HepG2 (cell line): ENCODE measurements around the gene SUSD3. TPM values are rescaled to one million over a fixed set of nuclear protein-coding genes. Genes with fewer than 3 reads are reported as not detected.
A peak's percentile ranks its signal among the peaks of the same experiment; 100 is the strongest.

Experiments used
- ARID2 ChIP-seq: sonication (generic); formaldehyde crosslinking; IDR thresholded peaks from 2 replicates; pipeline ENCODE4 v1.8.1; 2022; ENCODE audit warnings: mild to moderate bottlenecking, missing genetic modification reagents, borderline replicate concordance
- EEA1 ChIP-seq: sonication (generic); formaldehyde crosslinking; IDR thresholded peaks from 2 replicates; pipeline ENCODE4 v1.5.1; 2020; ENCODE audit warnings: mild to moderate bottlenecking, missing genetic modification reagents, borderline replicate concordance
- FOXA3 ChIP-seq: IDR thresholded peaks from 2 replicates; pipeline ENCODE4 v1.6.1; 2016; ENCODE audit warnings: missing genetic modification reagents, missing compliant biosample characterization
- MAX ChIP-seq: IDR thresholded peaks from 2 replicates; pipeline ENCODE4 v1.6.1; 2012; ENCODE audit warnings: inconsistent platforms
- MED8 ChIP-seq: sonication (generic); formaldehyde crosslinking; IDR thresholded peaks from 2 replicates; pipeline ENCODE4 v1.8.1; 2023; ENCODE audit warnings: mild to moderate bottlenecking, missing genetic modification reagents; ENCODE audit not compliant: insufficient replicate concordance
- NCOA2 ChIP-seq: sonication (generic); formaldehyde crosslinking; IDR thresholded peaks from 2 replicates; pipeline ENCODE4 v1.8.0; 2022; ENCODE audit warnings: inconsistent platforms
- NFATC3 ChIP-seq: sonication (generic); formaldehyde crosslinking; IDR thresholded peaks from 2 replicates; pipeline ENCODE4 v1.5.1; 2020; ENCODE audit warnings: mild to moderate bottlenecking, missing genetic modification reagents
- RAD21 ChIP-seq: fragments of 450-650 bp; formaldehyde crosslinking; IDR thresholded peaks from 2 replicates; pipeline ENCODE4 v1.5.0; 2020; ENCODE audit warnings: mild to moderate bottlenecking
- STAG1 ChIP-seq: sonication (generic); formaldehyde crosslinking; IDR thresholded peaks from 2 replicates; pipeline ENCODE4 v1.4.0; 2020; ENCODE audit warnings: missing genetic modification reagents
- SYNCRIP ChIP-seq: fragments of 200-400 bp; formaldehyde crosslinking; IDR thresholded peaks from 2 replicates; pipeline ENCODE4 v1.6.1; 2018; ENCODE audit warnings: mild to moderate bottlenecking, low read depth, low read length; ENCODE audit not compliant: insufficient read depth
- ZBTB7A ChIP-seq: sonication (generic); formaldehyde crosslinking; IDR thresholded peaks from 2 replicates; pipeline ENCODE4 v1.8.0; 2022; ENCODE audit warnings: mild to moderate bottlenecking, missing genetic modification reagents
- ZKSCAN8 ChIP-seq: IDR thresholded peaks from 2 replicates; pipeline ENCODE4 v1.6.1; 2016; ENCODE audit warnings: borderline replicate concordance, missing genetic modification reagents, missing compliant biosample characterization
- ZNF274 ChIP-seq: sonication (generic); formaldehyde crosslinking; IDR thresholded peaks from 2 replicates; pipeline ENCODE4 v1.5.1; 2020; ENCODE audit warnings: mild to moderate bottlenecking, missing genetic modification reagents
- ZNF746 ChIP-seq: sonication (generic); formaldehyde crosslinking; IDR thresholded peaks from 2 replicates; pipeline ENCODE4 v1.8.0; 2022; ENCODE audit warnings: mild to moderate bottlenecking, missing genetic modification reagents
- ZNF784 ChIP-seq: sonication (generic); formaldehyde crosslinking; IDR thresholded peaks from 2 replicates; pipeline ENCODE4 v1.5.1; 2020; ENCODE audit warnings: missing genetic modification reagents, mild to moderate bottlenecking, borderline replicate concordance
- ZNF792 ChIP-seq: IDR thresholded peaks from 2 replicates; pipeline ENCODE4 v1.6.1; 2016
- ZNF850 ChIP-seq: sonication (generic); formaldehyde crosslinking; conservative IDR thresholded peaks from 2 replicates; pipeline ENCODE4 v1.9.0; 2021; ENCODE audit warnings: mild to moderate bottlenecking, missing genetic modification reagents
- polyA plus RNA-seq, 8 experiments: library from polyadenylated mRNA; depleted of rRNA in 3 of 8; stranded (reverse) in 7 of 8; unstranded in 1 of 8; fragments of >200 nt; fragmentation: Illumina TruSeq in 4 of 8; extraction: Trizol in 4 of 8; gene quantifications; 2 replicates each; pipeline versions ENCODE4 v1.2.1 to v1.2.3, GENCODE V29; 2011 to 2016; ENCODE audit warnings: low read depth in 4 of 8, missing spikeins in 1 of 8, mixed read lengths in 1 of 8; ENCODE audit not compliant: insufficient read depth in 1 of 8
- total RNA-seq, 5 experiments: library from RNA; depleted of rRNA; stranded (reverse); fragments of >200 nt; fragmentation: Illumina TruSeq; extraction: Trizol; gene quantifications; 2 replicates each; pipeline ENCODE4 v1.2.3, GENCODE V29; 2016; ENCODE audit warnings: low read depth in 1 of 5
- TF ChIP-seq, protein P1 (sequence below): sonication (generic); formaldehyde crosslinking; conservative IDR thresholded peaks from 2 replicates; pipeline ENCODE4 v1.8.0; 2022; ENCODE audit warnings: low read depth, missing genetic modification reagents
- TF ChIP-seq, protein P2 (sequence below): sonication (generic); formaldehyde crosslinking; IDR thresholded peaks from 2 replicates; pipeline ENCODE4 v1.4.0; 2020; ENCODE audit warnings: mild to moderate bottlenecking, missing genetic modification reagents

The SUSD3 gene
- total and polyA plus RNA-seq, 2 of the 13 experiments (the other 11 are each of a cell fraction or from before 2014, with no cell fraction given): 7.0 to 9.1 TPM

GRCh38 chr9:93112116-93112863 is 53.8 kb downstream of the SUSD3 start (continued):
- TF ChIP-seq ZNF784 (CRISPR knock-in tag) (0 out of 2 replicates have a peak, but pooled peaks have one; percentile 11), ZNF792 (CRISPR knock-in tag) (peak; percentile 86), RAD21 (CRISPR knock-in tag) (peak; percentile 55), NCOA2 (CRISPR knock-in tag) (peak; percentile 84), SYNCRIP (no peak), NFATC3 (CRISPR knock-in tag) (0 out of 2 replicates have a peak, but pooled peaks have one; percentile 39), ZKSCAN8 (CRISPR knock-in tag) (peak; percentile 75; the same call in 1 of the 2 replicates), EEA1 (CRISPR knock-in tag) (no peak), ZNF274 (CRISPR knock-in tag) (0 out of 2 replicates have a peak, but pooled peaks have one; percentile 75), STAG1 (CRISPR knock-in tag) (peak; percentile 47), MAX (peak; percentile 95), MED8 (CRISPR knock-in tag) (peak; percentile 52), ARID2 (CRISPR knock-in tag) (no peak), ZNF746 (CRISPR knock-in tag) (peak; percentile 71; the same call in 1 of the 2 replicates), FOXA3 (peak; percentile 79), ZBTB7A (CRISPR knock-in tag) (peak; percentile 80; the same call in 1 of the 2 replicates), ZNF850 (CRISPR knock-in tag) (no peak)
- TF ChIP-seq, protein P1, sequence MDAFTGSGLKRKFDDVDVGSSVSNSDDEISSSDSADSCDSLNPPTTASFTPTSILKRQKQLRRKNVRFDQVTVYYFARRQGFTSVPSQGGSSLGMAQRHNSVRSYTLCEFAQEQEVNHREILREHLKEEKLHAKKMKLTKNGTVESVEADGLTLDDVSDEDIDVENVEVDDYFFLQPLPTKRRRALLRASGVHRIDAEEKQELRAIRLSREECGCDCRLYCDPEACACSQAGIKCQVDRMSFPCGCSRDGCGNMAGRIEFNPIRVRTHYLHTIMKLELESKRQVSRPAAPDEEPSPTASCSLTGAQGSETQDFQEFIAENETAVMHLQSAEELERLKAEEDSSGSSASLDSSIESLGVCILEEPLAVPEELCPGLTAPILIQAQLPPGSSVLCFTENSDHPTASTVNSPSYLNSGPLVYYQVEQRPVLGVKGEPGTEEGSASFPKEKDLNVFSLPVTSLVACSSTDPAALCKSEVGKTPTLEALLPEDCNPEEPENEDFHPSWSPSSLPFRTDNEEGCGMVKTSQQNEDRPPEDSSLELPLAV (CRISPR knock-in tag): 0 out of 2 replicates have a peak, but pooled peaks have one; percentile 43
- TF ChIP-seq, protein P2, sequence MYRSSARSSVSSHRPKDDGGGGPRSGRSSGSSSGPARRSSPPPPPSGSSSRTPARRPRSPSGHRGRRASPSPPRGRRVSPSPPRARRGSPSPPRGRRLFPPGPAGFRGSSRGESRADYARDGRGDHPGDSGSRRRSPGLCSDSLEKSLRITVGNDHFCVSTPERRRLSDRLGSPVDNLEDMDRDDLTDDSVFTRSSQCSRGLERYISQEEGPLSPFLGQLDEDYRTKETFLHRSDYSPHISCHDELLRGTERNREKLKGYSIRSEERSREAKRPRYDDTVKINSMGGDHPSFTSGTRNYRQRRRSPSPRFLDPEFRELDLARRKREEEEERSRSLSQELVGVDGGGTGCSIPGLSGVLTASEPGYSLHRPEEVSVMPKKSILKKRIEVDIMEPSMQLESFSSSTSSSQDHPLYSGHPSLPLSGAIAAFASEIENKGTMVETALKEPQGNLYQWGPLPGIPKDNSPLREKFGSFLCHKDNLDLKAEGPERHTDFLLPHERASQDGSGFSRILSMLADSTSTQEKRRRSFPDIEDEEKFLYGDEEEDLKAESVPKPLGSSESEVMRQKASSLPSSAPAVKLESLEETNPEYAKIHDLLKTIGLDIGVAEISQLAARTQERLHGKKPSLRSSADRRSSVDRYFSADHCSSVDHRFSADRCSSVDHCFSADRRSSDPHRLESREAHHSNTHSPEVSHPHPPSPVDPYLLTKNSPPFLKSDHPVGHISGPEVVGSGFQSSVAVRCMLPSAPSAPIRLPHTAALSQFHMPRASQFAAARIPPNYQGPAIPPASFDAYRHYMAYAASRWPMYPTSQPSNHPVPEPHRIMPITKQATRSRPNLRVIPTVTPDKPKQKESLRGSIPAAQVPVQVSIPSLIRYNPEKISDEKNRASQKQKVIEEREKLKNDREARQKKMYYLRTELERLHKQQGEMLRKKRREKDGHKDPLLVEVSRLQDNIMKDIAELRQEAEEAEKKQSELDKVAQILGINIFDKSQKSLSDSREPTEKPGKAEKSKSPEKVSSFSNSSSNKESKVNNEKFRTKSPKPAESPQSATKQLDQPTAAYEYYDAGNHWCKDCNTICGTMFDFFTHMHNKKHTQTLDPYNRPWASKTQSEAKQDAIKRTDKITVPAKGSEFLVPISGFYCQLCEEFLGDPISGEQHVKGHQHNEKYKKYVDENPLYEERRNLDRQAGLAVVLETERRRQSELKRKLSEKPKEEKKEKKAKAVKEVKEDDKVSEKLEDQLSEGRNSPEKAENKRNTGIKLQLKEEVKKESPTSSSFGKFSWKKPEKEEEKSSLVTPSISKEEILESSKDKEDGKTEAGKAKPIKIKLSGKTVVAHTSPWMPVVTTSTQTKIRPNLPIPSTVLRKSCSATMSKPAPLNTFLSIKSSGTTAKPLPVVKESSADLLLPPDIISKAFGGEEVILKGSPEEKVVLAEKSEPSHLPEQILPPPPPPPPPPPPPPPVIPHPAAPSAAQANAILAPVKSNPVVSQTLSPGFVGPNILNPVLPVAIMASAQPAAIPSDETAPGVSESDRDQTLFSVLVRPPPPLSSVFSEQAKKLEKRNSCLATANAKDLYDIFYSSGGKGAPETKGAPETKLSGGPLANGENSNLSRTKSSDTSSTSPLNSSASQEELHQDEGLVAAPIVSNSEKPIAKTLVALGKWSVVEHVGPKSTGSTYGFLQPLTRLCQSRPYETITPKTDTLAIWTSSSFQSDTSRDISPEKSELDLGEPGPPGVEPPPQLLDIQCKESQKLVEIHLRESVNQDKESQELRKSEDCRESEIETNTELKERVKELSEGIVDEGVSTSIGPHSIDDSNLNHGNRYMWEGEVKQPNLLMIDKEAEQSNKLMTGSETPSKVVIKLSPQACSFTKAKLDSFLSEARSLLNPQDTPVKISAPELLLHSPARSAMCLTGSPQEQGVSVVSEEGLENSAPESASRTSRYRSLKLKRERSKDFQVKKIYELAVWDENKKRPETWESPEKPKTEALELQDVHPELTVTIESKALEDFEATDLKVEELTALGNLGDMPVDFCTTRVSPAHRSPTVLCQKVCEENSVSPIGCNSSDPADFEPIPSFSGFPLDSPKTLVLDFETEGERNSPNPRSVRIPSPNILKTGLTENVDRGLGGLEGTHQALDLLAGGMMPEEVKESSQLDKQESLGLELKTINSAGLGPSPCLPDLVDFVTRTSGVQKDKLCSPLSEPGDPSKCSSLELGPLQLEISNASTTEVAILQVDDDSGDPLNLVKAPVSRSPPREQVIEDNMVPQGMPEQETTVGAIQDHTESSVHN: peak; percentile 60; the same call in 1 of the 2 replicates
